Brain (organoid and tissue), 1 donor: ENCODE measurements around the gene PIGR. TPM values are rescaled to one million over a fixed set of nuclear protein-coding genes. Genes with fewer than 3 reads are reported as not detected.

Source experiments
- polyA plus RNA-seq: library from polyadenylated mRNA; stranded (reverse); fragments of 350-450 nt; fragmentation: Illumina TruSeq; extraction: RNeasy Lipid Tissue Mini Kit (QIAGEN cat#74804); gene quantifications from one replicate; pipeline ENCODE4 v1.2.3, GENCODE V29; 2015; ENCODE audit warnings: low read depth, low replicate concordance; ENCODE audit not compliant: insufficient read depth

PIGR gene
- polyA plus RNA-seq, 1 donor from 2014 or later, result not detected

Other genes starting within 250 kb of the PIGR start
- gene IL19, start 175.7 kb downstream of the PIGR start, polyA plus RNA-seq, result not detected
- not detected for gene IL10, start 174.0 kb downstream of the PIGR start, polyA plus RNA-seq
- not detected for gene IL20, start 80.8 kb downstream of the PIGR start, polyA plus RNA-seq
- gene IL24, start 49.0 kb downstream of the PIGR start, polyA plus RNA-seq, result not detected
- 3.6 TPM for gene FCMR, start 24.5 kb downstream of the PIGR start, polyA plus RNA-seq
- not detected for gene FCAMR, start 24.0 kb upstream of the PIGR start, polyA plus RNA-seq
- gene C1orf116, start 86.3 kb upstream of the PIGR start, polyA plus RNA-seq, result 2.1 TPM
- 2.4 TPM for gene YOD1, start 104.7 kb upstream of the PIGR start, polyA plus RNA-seq
- 74.2 TPM for gene PFKFB2, start 106.8 kb upstream of the PIGR start, polyA plus RNA-seq
- gene C4BPB, start 142.4 kb upstream of the PIGR start, polyA plus RNA-seq, result not detected
- gene C4BPA, start 157.8 kb upstream of the PIGR start, polyA plus RNA-seq, result not detected